IMR-90 (cell line): ENCODE data around the gene FLT1. TPM values are rescaled to one million over a fixed set of nuclear protein-coding genes. Genes with fewer than 3 reads are reported as not detected.

Experiments used
- ATAC-seq: fragments of 200-7000 bp; cut with Tn5 transposase; 2 replicates; pipeline ENCODE4 v1.9.1; 2020; ENCODE audit warnings: low read depth, mild to moderate bottlenecking, moderate library complexity
- BruUV-seq: library from RNA; stranded (reverse); fragments of 400-500 nt; replicated peaks from 2 replicates; lab custom pipeline; 2021; lab: Mats Ljungman, UMichigan
- CTCF ChIA-PET: fragments of 300-600 bp; formaldehyde crosslinking; extraction: SDS; loops from one replicate; lab custom pipeline; 2021; ENCODE audit warnings: antibody characterized with exemption; lab: Yijun Ruan, JAX
- POLR2A ChIA-PET: fragments of 300-600 bp; sonication (Branson Sonifier 250); formaldehyde crosslinking; loops from one replicate; lab custom pipeline; 2022; ENCODE audit warnings: antibody characterized with exemption; ENCODE audit not compliant: unreplicated experiment; lab: Charles Lee
- DNase-seq: peaks from one replicate; pipeline ENCODE4 v3.0.0; 2013
- H2AFZ ChIP-seq: replicated peaks from 2 replicates; pipeline ENCODE3; 2013; ENCODE audit warnings: low read length, mild to moderate bottlenecking; ENCODE audit not compliant: poor library complexity
- H2AK5ac ChIP-seq: 2 replicates; pipeline ENCODE4 v1.6.1; 2013; ENCODE audit warnings: low read depth, low read length, inconsistent platforms
- H2AK9ac ChIP-seq: replicated peaks from 2 replicates; pipeline ENCODE3; 2013; ENCODE audit warnings: mild to moderate bottlenecking, low read depth, low read length, moderate library complexity; ENCODE audit not compliant: poor library complexity
- H2BK120ac ChIP-seq: 2 replicates; pipeline ENCODE4 v1.6.1; 2013; ENCODE audit warnings: low read depth, low read length, inconsistent platforms
- H2BK15ac ChIP-seq: 3 replicates; pipeline ENCODE4 v1.6.1; 2013; ENCODE audit warnings: low read depth, low read length, inconsistent platforms
- H2BK20ac ChIP-seq: 2 replicates; pipeline ENCODE4 v1.6.1; 2013; ENCODE audit warnings: low read depth, mild to moderate bottlenecking, inconsistent platforms, low read length, moderate library complexity
- H2BK5ac ChIP-seq: 2 replicates; pipeline ENCODE4 v1.6.1; 2013; ENCODE audit warnings: mild to moderate bottlenecking, low read depth, low read length, inconsistent platforms; ENCODE audit not compliant: poor library complexity, severe bottlenecking
- H3K14ac ChIP-seq: replicated peaks from 2 replicates; pipeline ENCODE4 v1.6.1; 2013; ENCODE audit warnings: low read depth, low read length, inconsistent platforms
- H3K18ac ChIP-seq: 2 replicates; pipeline ENCODE4 v1.6.1; 2013; ENCODE audit warnings: low read depth, low read length, control low read depth
- H3K23ac ChIP-seq: 2 replicates; pipeline ENCODE4 v1.6.1; 2013; ENCODE audit warnings: low read depth, low read length, inconsistent platforms
- H3K27ac ChIP-seq: 2 replicates; pipeline ENCODE4 v1.5.1; 2013; ENCODE audit warnings: mild to moderate bottlenecking, control low read depth, low read length; ENCODE audit not compliant: insufficient read depth
- H3K27me3 ChIP-seq: 2 replicates; pipeline ENCODE4 v1.6.1; 2013; ENCODE audit warnings: low read length; ENCODE audit not compliant: control insufficient read depth, insufficient read depth
- H3K36me3 ChIP-seq: 2 replicates; pipeline ENCODE4 v1.6.1; 2013; ENCODE audit warnings: low read length, mixed read lengths; ENCODE audit not compliant: control insufficient read depth, insufficient read depth
- H3K4ac ChIP-seq: 2 replicates; pipeline ENCODE4 v1.6.1; 2013; ENCODE audit warnings: low read depth, low read length, inconsistent platforms
- H3K4me1 ChIP-seq: 2 replicates; pipeline ENCODE4 v1.6.1; 2013; ENCODE audit warnings: low read length, mixed read lengths; ENCODE audit not compliant: control insufficient read depth, insufficient read depth
- H3K4me2 ChIP-seq: 2 replicates; pipeline ENCODE4 v1.6.1; 2013; ENCODE audit warnings: low read depth, mild to moderate bottlenecking, control low read depth, low read length, moderate library complexity
- H3K4me3 ChIP-seq: 2 replicates; pipeline ENCODE4 v1.5.1; 2013; ENCODE audit warnings: low read depth, mild to moderate bottlenecking, control low read depth, low read length, moderate library complexity; ENCODE audit not compliant: insufficient read depth
- H3K56ac ChIP-seq: 2 replicates; pipeline ENCODE4 v1.6.1; 2013; ENCODE audit warnings: low read length, inconsistent platforms; ENCODE audit not compliant: insufficient read depth; ENCODE audit errors: extremely low read depth
- H3K79me1 ChIP-seq, 2 experiments: 2 replicates each; pipeline ENCODE4 v1.6.1; 2013; ENCODE audit warnings: low read length in 2 of 2, inconsistent platforms in 1 of 2, low read depth in 1 of 2
- H3K9ac ChIP-seq: 2 replicates; pipeline ENCODE4 v1.6.1; 2013; ENCODE audit warnings: low read depth, low read length, control low read depth
- H3K9me1 ChIP-seq: 2 replicates; pipeline ENCODE4 v1.6.1; 2013; ENCODE audit warnings: low read length, inconsistent platforms; ENCODE audit not compliant: insufficient read depth
- H3K9me3 ChIP-seq: 2 replicates; pipeline ENCODE4 v1.6.1; 2013; ENCODE audit warnings: low read length; ENCODE audit not compliant: control insufficient read depth, insufficient read depth
- H4K20me1 ChIP-seq: 2 replicates; pipeline ENCODE4 v1.6.1; 2013; ENCODE audit warnings: low read length, inconsistent platforms; ENCODE audit not compliant: insufficient read depth
- H4K5ac ChIP-seq: 2 replicates; pipeline ENCODE4 v1.6.1; 2013; ENCODE audit warnings: mild to moderate bottlenecking, low read depth, low read length, control low read depth
- H4K8ac ChIP-seq, 2 experiments: 2 replicates each; pipeline ENCODE4 v1.6.1; 2013; ENCODE audit warnings: low read depth in 2 of 2, low read length in 2 of 2, control low read depth in 1 of 2, inconsistent platforms in 1 of 2
- H4K91ac ChIP-seq: 2 replicates; pipeline ENCODE4 v1.6.1; 2013; ENCODE audit warnings: low read depth, low read length, inconsistent platforms; ENCODE audit not compliant: insufficient read depth
- MAFK ChIP-seq: IDR thresholded peaks from 2 replicates; pipeline ENCODE4 v1.6.1; 2012; ENCODE audit warnings: low read depth, low read length, improper control_type of control experiment
- MAZ ChIP-seq: IDR thresholded peaks from 2 replicates; pipeline ENCODE4 v1.6.1; 2012; ENCODE audit warnings: low read depth, mild to moderate bottlenecking, low read length, improper control_type of control experiment, moderate library complexity, borderline replicate concordance
- WGBS, 2 experiments: methylation state at CpG; one replicate each; pipeline versions ENCODE4 v1.1.5 to v1.1.7; 2013; ENCODE audit warnings: missing lambda C conversion rate in 2 of 2; ENCODE audit not compliant: insufficient read length in 1 of 2; ENCODE audit errors: extremely low coverage in 2 of 2; 5-methylcytosine and 5-hydroxymethylcytosine counted together
- dilution Hi-C: fragments of 300-500 bp; cut with HindIII; formaldehyde crosslinking; loops from one replicate; pipeline ENCODE4 v1.14.3; 2018; ENCODE audit warnings: low sequenced_read_pairs; ENCODE audit not compliant: unreplicated experiment
- in situ Hi-C: fragments of 300-500 bp; cut with MboI; formaldehyde crosslinking; loops from 3 replicates; pipeline ENCODE4 v1.14.3; 2019; ENCODE audit warnings: low sequenced_read_pairs, inconsistent platforms, mixed read lengths
- intact Hi-C: fragments of 100-400 bp; cut with micrococcal nuclease; formaldehyde crosslinking; loops from 2 replicates; pipeline ENCODE4 v1.10.0; 2022
- polyA plus RNA-seq, 3 experiments: library from polyadenylated mRNA; depleted of rRNA; stranded (reverse); fragments of >200 nt; gene quantifications; 2 replicates each; pipeline ENCODE4 v1.2.3, GENCODE V29; 2012; ENCODE audit warnings: low replicate concordance in 1 of 3
- total RNA-seq: library from RNA; depleted of rRNA; stranded (reverse); fragments of >200 nt; gene quantifications from 2 replicates; pipeline ENCODE4 v1.2.3, GENCODE V29; 2012

Gene FLT1
- total and polyA plus RNA-seq, 2 of the 4 experiments (the other 2 are of a cell fraction): 4.5 to 10.4 TPM

GRCh38 chr13:28420704-28421103 lies 74.2 kb downstream of the FLT1 start:
- Histone ChIP-seq H4K8ac (no peak overlapping the region), H3K14ac (no peak overlapping the region), H4K20me1 (no peaks in the 10 kb centered on the region), H2AK9ac (no peak overlapping the region), H2AK5ac (no peak overlapping the region), H3K4ac (no peak overlapping the region), H3K23ac (no peak overlapping the region), H3K4me3 (no peak overlapping the region), H2BK15ac (no peak overlapping the region), H3K9me1 (no peaks in the 10 kb centered on the region), H3K18ac (no peak overlapping the region), H3K56ac (no peak overlapping the region), H3K9me3 (no peaks in the 10 kb centered on the region), H2BK20ac (no peak overlapping the region), H3K79me1 (no peaks in the 10 kb centered on the region), H2BK5ac (no peak overlapping the region), H4K91ac (no peak overlapping the region), H3K27me3 (no peaks in the 10 kb centered on the region), H3K9ac (no peak overlapping the region), H4K5ac (no peak overlapping the region), H2BK120ac (no peak overlapping the region), H3K4me1 (no peaks in the 10 kb centered on the region), H3K36me3 (no peaks in the 10 kb centered on the region), H2AFZ (no peak overlapping the region), H3K4me2 (no peak overlapping the region), H3K27ac (no peak overlapping the region)
- ChIA-PET POLR2A (no interaction called here), CTCF (no interaction called here)
- no TSS peak for BruUV-seq
- DNase-seq (no peak), ATAC-seq (no peak)
- dilution Hi-C loops: no loop called here
- intact Hi-C loops: no loop called here
- in situ Hi-C loops: no loop called here
- TF ChIP-seq MAZ (no peak), MAFK (peak; percentile 73; the same call in 1 of the 2 replicates)
- 40% methylated on average over 1 of the region's 4 CpGs; no CpG with 5 or more reads in 1 of the 2 experiments for WGBS, 2 experiments
